GM12865 (cell line): ENCODE measurements around the gene CRADD.

Experiments
- DNase-seq: peaks from one replicate; pipeline ENCODE4 v3.0.0; 2010; ENCODE audit warnings: low read depth
- H3K4me3 ChIP-seq: 2 replicates; pipeline ENCODE4 v1.5.1; 2011; ENCODE audit warnings: mild to moderate bottlenecking, low read depth, low read length, control low read depth
- CTCF ChIP-seq: IDR thresholded peaks from 2 replicates; pipeline ENCODE4 v1.5.1; 2011; ENCODE audit warnings: low read length, control low read depth, low read depth, inconsistent platforms; ENCODE audit not compliant: insufficient read depth; ENCODE audit errors: missing control alignments

The CRADD gene

GRCh38 chr12:93894391-93895088, 217.4 kb downstream of the CRADD start:
- TF ChIP-seq CTCF, result no peak
- no peak overlapping the region for H3K4me3 ChIP-seq
- no peak for DNase-seq

DNA sequence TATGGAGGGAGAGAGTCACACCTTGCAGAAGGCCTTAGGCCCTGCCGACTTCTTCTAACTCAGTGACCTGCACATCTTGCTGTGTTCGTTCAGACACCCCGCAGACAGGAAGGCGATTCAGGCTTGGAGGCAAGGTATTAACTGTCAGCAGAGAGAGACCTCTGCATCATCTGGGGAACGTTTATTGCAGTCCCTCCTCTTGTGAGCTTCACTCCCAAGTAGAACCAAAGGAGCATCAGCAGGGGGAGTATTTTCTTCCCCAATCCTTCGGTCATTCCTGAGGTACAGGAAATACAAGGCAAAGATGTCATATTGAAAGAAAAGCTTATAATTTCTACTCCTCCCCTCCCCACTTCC, 217.9 kb downstream of the CRADD start:
- TF ChIP-seq CTCF, result no peak
- no peak for DNase-seq
- no peak overlapping the region for H3K4me3 ChIP-seq

DNA sequence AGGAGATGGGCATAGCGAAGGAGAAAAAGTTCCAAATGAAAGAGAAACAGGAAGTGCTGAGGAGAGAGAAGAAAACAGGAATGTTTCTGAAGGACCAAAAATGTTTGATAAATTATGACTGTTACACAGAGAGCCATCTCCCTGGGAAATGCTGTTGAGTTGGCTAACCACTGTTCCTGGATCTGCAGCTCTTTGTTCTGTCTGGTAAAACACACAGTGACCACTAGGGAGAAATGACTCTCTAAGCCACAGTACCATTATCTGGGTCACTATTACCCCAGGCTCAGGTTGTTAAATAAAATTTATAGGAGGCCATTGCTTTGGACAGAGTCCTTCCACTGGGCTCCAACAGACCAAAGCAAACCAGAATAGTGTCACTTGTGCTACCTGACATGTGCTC, 219.3 kb downstream of the CRADD start:
- DNase-seq, result no peak
- no peak overlapping the region for H3K4me3 ChIP-seq

GRCh38 chr12:93896952-93897351, 219.8 kb downstream of the CRADD start:
- no peak for DNase-seq
- no peak overlapping the region for H3K4me3 ChIP-seq
- no peak for TF ChIP-seq CTCF

More for the DNA sequence above, 219.3 kb downstream of the CRADD start:
- TF ChIP-seq CTCF, result peak; percentile 16

- TF ChIP-seq CTCF, result no peak
- H3K4me3 ChIP-seq, result no peak overlapping the region
- no peak for DNase-seq
Measured at GRCh38 chr12:93901739-93902138, 224.6 kb downstream of the CRADD start.

DNA sequence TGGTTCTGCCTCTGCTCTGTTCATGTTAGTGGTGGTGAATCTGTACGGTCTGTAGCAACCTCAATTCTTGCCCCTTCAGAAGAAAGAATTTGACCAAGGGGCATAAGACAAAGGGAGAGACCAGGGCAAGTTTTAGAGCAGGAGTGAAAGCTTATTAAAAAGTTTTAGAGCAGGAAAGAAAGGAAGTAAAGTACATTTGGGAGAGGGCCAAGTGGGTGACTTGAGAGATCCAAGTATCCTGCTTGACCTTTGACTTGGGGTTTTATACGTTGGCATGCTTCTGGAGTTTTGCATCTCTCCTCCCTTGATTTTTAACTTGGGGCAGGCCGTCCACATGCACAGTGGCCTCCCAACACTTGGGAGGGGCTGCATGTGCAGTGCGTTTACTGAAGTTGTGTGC, 225.0 kb downstream of the CRADD start:
- DNase-seq, result no peak
- no peak overlapping the region for H3K4me3 ChIP-seq
- no peak for TF ChIP-seq CTCF
